Loucy (cell line): ENCODE measurements around the gene CLEC14A.

Experiments
- EZH2phosphoT487 ChIP-seq: fragments of 200-600 bp; IDR thresholded peaks from 2 replicates; pipeline ENCODE4 v1.6.1; 2018; ENCODE audit warnings: antibody characterized with exemption, mild to moderate bottlenecking, moderate library complexity, borderline replicate concordance
- TF ChIP-seq, protein P1 (sequence below): fragments of 200-600 bp; sonication (generic); conservative IDR thresholded peaks from 2 replicates; pipeline ENCODE4 v1.5.1; 2014; ENCODE audit warnings: mild to moderate bottlenecking, antibody characterized with exemption, low read length

DNA sequence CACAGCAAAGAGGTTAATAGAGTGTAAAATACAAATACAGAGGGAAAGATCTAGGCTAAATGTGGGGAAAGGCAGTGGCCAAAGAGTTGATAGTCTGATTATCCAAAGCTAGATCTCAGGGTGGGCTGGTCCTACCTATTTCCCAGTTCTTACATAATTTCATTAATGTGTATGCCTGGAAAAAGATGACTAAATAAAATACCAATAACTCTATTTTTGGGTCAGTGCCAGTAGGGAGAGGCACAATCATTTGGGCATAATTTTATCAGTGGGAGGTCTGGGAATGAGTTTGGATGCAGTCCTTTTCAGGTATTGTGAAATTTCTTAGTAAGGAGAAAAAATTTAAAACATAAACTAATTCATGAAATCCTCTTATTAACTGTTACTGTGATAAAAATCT is 30.6 kb upstream of the CLEC14A start:
- no peak for TF ChIP-seq EZH2phosphoT487
- TF ChIP-seq, protein P1, sequence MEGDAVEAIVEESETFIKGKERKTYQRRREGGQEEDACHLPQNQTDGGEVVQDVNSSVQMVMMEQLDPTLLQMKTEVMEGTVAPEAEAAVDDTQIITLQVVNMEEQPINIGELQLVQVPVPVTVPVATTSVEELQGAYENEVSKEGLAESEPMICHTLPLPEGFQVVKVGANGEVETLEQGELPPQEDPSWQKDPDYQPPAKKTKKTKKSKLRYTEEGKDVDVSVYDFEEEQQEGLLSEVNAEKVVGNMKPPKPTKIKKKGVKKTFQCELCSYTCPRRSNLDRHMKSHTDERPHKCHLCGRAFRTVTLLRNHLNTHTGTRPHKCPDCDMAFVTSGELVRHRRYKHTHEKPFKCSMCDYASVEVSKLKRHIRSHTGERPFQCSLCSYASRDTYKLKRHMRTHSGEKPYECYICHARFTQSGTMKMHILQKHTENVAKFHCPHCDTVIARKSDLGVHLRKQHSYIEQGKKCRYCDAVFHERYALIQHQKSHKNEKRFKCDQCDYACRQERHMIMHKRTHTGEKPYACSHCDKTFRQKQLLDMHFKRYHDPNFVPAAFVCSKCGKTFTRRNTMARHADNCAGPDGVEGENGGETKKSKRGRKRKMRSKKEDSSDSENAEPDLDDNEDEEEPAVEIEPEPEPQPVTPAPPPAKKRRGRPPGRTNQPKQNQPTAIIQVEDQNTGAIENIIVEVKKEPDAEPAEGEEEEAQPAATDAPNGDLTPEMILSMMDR: no peak
